Measurements from ENCODE around the gene UBE2D1.

The UBE2D1 gene

DNA sequence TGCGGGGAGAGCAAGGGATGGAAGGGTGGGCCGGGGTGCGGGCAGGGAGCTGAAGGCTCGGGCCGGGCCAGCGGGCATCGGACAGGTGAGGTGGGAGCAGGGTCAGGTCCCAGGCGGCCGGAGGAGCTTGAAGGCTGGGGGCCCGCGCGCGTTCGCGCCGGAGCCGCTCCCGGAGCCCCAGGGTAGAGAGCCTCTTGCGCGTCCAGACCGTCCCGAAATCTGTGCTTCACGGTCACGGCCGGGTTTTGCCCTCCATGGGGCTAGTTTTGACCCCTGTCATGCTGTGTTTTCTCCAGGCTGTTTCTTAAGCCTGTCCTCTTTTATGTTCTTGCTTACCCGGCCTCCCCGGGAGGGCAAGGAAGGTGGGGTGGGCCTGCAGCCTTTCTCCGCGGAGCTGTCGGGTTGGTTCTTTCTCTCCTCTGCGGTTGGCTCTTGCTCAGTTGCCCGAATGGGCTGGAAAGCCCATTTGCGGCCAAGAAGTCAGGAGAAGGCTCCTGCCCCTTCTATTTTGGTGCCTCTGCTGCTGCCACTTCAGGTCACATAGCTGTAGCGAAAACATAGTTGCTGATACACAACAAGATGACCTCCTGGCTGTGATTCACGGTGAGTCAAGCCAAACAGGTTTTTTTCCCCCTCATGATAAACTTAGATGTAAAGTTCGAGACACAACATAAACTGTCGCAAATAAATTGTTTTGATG, 650 bp downstream of the UBE2D1 start:
- DNase-seq, result peak in 9 of 10 donors; percentile 14 to 90 (median 18)
- intact Hi-C loops (cut with DNase I), result loop anchor here (1.0 kb wide), 1 partner anchor 50 kb away; the partner anchor contains the start of gene TFAM

DNA sequence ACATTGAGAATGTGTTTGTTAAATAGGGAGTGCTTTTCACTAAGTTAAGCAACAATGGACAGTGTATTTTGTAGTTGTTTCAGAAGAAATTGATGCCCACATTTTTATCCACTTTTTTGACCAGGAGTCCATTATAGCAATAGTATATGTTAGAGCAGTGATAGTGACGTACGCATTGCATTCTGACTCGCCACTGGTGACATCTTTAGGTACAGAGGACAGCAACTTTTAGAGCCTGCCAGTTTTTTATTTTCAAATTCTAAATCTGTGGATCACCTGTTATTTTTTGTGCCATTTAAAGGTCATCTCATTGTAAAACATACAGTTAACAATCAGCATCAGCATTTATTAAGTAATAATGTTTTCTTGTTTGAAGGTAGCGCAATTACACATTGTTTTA, 1.4 kb downstream of the UBE2D1 start:
- DNase-seq, result no peak
- intact Hi-C loops (cut with DNase I), result no loop called here

DNA sequence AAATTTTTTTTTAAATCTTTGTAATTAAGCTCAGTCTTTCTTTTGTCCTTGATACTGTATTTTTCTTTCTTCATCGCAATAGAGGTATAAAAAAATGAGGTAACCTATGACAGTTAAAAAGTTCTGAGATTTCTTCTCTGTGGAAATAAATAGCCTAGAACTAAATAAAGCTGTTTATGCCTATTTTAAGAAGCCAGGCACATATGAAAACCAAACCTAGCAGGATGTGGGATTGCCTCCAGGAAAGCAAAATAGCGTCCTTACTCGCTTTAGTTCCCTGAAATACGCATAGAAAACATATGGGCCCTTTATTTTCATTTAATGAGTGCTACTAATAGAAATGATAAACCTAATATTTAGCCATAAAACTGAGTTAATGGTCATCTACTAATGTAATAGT, 6.6 kb downstream of the UBE2D1 start:
- intact Hi-C loops (cut with DNase I), result no loop called here
- no peak for DNase-seq

DNA sequence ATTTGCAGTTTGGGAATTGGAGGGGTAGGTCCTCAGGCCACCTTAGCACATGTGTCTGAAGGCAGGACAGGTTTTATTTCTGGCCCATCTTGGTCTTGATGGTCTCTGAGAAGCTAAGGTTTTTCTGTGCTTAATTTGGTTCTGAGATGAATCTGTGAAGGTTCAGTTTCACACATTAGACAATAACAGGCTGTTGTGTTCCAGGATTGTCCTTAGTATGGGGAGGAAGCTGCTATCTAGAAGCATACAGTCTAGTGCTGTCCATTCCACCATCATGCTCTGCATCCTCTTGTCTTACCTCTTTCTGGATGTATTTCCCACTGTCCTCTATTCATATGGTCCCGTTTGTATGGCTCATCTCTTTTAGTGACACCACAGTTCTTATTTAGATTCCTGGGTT, 7.1 kb downstream of the UBE2D1 start:
- DNase-seq, result no peak
- intact Hi-C loops (cut with DNase I), result no loop called here

DNA sequence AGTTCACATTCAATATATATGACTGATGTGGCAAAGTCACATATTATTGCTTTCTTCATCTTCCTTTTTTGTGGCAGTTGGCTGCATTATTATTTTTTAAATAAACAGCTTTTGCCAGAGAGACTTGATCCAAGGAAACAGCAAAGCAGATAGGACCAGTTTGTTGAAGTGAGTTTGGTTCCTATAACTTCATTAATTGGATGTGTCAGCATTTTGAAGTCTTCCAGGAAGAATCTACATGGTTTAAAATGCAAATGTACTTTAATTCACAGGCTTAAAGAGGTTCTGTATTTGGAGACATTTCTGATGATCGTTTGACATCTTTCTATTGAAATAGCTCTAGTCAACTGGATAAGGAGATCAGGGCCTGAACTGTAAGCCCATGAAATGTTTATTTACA, 13.2 kb downstream of the UBE2D1 start:
- no peak for DNase-seq
- intact Hi-C loops (cut with DNase I), result no loop called here

DNA sequence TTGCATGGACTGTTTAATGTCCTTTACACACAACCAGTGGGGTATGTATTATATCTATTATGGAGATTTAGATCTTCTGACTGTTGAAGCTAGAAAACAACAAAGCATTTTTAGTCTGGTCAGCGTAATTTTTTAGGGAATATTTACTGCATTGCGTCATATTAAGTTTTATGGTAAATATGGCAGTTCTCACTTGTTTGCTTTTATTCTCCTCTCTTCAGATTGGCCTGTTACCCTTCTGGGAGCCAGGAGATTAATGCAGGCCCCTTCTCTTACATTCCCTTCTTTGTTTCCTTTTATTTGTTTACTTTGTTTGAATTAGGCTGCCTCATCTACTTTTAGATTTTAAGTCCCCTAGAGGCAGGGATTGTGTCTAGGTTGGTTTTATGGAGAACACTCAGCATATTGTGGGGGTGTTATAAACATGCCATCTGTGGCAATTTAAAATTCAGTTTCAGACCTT, 13.8 kb downstream of the UBE2D1 start:
- DNase-seq, result no peak
- intact Hi-C loops (cut with DNase I), result no loop called here

DNA sequence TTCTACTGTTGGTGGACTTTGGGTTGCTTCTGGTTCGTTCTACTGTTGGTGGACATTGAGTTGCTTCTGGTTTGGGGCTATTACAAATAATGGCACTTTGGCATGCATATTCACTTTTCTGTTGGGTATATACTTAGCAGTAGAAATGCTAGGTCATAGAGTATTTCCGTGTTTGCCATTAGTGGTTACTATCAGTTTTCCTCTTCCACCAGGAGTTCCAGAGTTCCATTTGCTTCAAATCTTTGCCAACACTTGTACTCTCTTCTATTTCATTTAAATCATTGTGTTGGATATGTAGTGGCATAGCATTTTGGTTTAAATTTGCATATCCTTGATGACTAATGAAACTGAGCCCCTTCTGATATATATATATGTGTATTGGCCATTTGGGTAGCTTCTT, 15.2 kb downstream of the UBE2D1 start:
- intact Hi-C loops (cut with DNase I), result no loop called here
- no peak for DNase-seq

DNA sequence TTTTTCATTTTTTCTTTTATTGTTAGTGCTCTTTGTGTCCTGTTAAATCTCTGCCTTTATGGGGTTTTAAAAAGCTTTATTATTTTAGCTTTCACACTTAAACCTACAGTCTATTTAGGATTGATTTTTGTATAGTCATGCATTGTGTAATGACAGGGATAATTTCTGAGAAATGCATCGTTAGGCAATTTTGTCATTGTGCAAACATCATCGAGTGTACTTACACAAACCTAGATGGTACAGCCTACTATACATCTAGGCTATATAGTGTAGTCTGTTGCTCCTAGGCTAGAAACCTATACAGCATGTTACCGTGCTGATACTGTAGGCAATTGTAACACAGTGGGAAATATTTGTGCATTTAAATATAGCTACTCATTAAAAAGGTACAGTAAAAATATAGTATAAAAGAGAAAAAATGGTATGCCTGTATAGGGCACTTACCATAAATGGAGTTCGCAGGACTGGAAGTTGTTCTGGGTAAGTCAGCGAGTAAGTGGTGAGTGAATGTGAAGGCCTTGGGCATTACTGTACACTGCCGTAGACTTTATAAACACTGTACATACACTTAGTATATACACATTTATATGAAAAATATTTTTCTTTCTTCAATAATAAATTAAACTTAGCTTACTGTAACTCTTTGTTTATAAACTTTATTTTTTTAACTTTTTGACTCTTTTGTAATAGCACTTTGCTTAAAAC, 16.0 kb downstream of the UBE2D1 start:
- intact Hi-C loops (cut with DNase I), result no loop called here
- no peak for DNase-seq

DNA sequence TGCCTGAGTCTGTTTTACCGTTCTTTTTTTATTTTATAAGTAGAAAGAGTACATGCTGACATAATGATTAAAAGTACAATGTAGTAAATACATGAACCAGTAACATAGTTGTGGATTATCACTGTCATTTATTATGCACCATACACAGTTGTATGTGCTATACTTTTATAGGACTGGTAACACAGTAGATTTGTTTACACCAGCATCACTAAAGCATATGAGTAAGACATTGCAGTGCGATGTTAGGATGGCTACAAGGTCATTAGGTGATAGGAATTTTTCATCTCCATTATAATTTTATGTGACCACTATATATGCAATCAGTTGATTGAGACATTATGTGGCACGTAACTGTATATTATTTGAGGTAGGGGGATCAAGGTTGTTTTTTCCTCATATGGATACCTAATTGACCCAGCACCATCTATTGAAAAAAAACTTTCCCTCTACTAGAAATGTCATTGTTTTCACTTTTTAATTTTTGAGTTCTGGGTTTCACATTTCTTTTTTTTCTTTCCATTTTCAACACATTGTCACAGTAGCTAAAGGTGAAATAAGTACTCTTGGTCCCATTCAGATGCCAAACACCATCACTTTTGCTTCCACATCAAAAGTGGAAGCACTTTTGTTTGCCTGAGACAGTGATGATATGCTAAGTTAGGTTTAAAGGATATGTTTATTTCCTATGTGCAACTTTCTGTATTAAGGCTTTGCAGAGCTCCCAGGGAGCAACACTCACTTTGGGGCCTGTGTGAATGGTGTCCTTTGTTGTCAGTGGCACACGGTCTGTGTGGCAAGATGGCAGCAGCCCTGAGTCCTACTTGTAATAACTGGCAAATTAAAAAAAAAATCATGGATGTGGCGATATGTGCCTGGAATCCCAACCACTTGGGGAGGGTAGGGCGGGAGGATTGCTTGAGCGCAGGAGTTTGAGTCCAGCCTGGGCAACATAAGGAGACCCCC, 17.1 kb downstream of the UBE2D1 start:
- intact Hi-C loops (cut with DNase I), result no loop called here
- DNase-seq, result peak in 2 of 10 donors; percentile 22 to 34

DNA sequence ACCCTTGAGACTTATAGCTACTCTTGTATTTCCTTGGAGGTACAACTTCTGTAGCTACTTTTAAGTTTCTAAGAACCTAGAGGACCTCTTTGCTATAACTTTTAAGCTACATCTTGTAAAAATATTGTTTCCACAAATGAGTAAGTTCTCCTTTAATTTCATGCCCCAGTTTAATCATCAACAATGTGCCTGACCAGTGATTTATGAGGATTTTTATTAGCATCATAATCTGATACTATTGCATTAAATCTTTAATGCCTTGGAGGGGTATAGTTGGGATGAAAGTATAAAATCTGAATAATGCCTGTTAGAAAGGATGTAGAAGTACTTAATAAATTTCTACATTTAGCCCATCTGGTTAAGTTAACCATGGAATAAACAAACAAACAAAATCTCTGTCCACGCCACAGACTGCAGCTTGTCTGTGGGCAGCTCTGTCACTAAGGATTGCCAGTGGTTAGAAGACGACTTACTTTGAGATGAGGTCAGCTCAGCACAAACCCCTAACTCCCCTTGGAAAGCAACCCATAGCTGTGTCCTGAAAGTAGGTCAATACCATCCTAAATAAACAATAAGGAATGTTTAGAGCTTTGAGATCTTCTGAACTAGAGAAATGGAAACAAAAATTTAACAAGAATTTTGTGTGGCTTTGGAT, 18.3 kb downstream of the UBE2D1 start:
- intact Hi-C loops (cut with DNase I), result no loop called here
- no peak for DNase-seq

DNA sequence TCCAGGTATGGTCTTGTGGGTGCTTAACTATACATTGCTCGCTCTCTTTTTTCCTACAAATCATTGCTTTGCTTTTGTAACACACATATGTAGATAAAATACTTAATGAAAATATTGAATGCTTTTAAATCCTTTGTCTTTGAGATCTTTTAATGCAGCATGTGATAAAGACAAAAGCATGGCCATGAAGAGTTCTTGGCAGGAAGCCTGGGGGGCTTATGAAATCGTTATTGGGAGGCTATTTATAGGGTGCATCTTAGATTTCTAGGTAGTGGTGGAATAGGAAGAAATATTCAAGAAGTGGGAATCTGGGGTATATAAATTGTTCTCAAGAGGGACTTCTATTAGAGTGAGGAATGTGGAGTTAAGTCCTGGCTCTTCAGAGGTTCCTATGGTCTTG, 21.9 kb downstream of the UBE2D1 start:
- intact Hi-C loops (cut with DNase I), result no loop called here
- no peak for DNase-seq

DNA sequence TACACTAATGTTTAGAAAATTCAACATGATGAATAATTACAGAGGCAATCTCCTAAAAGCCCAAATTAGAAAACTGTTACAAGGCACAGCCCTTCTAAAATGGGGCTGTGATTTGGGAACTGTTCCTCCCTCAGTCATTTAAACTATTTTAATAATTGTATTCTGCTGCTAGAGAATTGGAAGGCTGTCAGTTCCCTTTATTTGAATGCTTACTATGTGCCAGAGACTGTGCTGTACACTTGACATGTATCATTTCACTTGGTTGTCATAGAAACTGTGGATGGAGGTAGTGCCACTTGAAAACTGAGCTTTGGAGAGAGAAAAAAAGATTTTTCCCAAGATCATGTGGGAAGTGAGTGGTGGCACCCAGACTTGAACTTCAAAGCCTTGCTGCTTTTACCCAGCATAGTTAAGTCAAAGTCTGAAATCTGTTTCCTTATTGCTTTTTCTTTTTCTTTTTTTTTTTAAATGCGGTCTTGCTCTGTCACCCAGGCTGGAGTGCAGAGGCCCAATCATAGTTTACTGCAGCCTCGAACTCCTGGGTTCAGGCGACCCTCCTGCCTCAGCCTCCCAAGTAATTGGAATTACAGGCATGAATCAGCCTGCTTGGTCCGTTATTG, 23.6 kb downstream of the UBE2D1 start:
- no peak for DNase-seq
- intact Hi-C loops (cut with DNase I), result no loop called here

DNA sequence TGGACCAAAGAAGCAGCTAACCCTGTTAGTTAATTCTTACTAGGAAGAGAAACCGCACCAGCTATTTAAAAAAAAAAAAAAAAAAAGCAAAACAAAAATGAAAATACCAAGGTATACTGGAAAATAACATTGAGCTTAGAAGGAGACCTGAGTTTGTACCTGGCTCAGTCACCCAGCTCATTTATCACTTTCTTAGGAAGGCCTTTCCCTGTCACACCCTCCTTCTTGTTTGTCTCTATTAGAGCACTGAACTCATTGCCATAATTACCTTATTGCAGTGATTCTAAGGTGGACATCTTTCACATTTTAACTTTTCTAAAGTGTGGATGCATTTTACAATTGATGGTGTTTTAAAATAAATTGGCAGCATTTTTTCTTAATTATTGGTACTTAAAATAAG, 24.1 kb downstream of the UBE2D1 start:
- intact Hi-C loops (cut with DNase I), result no loop called here
- no peak for DNase-seq

DNA sequence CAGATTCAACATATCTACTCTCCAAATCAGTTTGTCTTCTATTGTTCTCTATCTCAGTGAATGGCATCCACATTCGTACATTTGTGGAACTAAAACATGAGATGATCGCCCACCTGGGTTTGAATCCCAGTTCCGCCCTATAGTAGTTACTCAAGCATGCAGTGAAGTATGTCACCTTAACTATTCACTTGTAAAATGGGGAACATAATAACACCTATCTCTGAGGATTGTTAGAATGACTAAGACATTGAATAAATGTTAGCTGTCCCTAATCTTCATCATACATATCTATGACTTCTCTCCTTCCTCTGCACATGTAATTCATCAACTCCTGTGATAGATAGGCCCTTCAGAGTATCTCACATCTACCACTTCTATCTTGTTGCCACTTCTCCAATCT, 24.7 kb downstream of the UBE2D1 start:
- no peak for DNase-seq
- intact Hi-C loops (cut with DNase I), result no loop called here

DNA sequence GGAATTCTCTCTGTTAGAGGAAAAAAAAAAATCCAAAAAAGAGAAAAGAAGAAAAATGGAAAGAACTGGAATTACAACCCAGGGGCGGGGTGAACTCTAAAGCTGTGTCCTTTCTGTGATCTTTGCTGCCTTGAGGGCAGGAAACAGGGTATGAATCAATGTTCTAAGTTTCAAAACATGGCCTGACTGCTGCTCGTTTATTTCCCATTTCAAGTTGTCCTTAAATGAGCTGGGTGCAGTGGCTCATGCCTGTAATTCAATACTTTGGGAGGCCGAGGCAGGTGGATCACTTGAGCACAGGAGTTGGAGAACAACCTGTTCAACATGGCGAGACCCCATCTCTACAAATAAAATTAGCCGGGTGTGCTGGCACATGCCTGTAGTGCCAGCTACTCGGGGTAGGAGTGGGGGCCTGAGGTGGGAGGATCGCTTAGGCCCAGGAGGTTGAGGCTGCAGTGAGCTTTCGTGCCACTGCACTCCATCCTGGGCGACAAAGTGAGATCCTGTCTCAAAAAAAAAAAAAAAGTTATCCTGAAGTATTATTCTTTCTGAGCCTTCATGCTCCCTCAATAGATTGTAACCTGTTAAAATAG, 25.7 kb downstream of the UBE2D1 start:
- no peak for DNase-seq

DNA sequence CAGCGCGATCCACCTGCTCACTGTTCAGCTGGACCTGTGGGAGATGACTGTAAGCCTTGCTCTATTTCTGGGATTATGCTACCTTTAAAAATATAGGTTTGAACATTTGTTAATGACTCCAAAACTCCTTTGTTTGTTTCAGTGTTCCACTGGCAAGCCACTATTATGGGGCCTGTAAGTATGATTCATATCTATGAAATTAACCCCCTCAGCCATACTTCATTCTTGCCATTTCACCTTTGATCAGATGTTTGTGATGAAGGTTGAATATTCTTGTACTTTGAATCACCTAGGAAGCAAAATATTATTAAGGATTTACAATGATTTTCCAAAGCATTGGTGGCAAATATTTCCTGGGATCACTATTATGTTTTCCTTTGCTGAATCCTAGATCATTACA, 26.5 kb downstream of the UBE2D1 start:
- intact Hi-C loops (cut with DNase I), result no loop called here
- DNase-seq, result no peak

More for the DNA sequence above, 25.7 kb downstream of the UBE2D1 start:
- intact Hi-C loops (cut with DNase I), result no loop called here

DNA sequence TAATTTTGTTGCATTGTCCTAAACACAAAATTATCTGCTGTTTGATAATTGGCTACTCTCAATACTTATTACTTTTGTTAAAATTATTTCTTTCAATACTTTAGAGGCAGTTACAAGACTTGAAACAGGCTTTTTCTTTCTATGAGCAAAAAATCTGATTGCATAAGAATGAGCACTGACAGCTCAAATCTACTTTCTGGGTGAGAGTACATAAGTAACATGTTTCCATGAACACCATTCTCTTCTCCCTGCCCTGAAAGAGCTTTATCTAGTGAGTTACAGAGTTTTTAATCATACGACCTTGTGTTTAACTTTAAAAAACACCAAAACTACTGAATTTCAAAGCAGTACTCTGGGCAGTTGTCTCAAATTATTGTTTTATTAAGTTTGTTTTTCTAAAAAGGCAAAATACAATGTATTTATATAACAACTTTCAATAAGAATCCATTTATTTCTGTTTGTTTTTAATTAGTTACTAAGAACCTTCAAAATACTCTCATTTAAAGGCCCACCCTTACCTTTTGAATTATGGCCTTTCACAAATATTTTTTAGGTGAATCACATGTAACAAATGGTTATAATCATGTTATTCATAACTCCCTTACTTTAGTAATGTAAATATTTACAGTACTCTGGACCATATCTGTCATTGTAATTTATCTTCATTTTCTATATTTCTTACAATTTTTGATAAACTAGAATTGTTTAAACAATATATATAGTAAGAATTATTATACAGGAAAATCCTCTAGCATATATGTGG, 27.4 kb downstream of the UBE2D1 start:
- no peak for DNase-seq
- intact Hi-C loops (cut with DNase I), result no loop called here

DNA sequence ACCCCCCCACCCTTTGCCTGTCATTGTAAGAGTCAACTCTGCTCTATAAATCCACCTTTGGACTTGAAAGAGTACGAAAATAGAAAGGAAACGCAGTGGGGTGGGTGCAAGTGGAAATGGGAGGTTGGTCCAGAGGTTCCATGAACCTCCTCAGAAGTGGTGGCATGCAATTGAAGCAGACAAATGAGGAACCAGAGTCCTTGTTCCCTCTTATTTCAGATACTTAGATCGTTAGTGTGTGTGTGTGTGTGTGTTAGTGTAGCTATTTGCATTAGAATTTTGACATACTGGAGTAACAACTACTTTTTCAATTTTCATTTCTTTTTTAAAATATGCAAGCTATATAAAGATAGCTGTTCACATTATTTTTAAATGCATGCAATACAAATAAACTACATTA, 32.3 kb downstream of the UBE2D1 start:
- intact Hi-C loops (cut with DNase I), result no loop called here

DNA sequence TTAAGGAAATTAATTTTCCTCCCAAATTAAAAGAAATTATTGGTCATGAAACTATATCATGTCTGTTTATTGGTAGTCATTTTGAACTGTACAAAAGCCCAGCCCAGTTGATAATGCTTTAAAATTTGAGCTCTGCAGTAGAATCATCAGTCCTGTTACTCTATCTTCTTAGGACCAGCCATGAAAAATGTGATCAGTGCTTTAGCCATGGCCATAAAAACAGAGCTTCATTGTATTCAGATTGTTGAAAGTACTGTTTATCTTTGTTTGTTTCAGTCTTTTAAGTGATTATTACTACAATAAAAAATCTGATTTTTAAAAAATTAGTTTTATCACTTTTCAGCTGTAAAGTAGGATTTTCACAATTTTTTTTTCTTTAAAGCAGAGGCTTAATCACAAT, 36.7 kb downstream of the UBE2D1 start:
- DNase-seq, result no peak
- intact Hi-C loops (cut with DNase I), result no loop called here

More for the DNA sequence above, 32.3 kb downstream of the UBE2D1 start:
- no peak for DNase-seq

Measured in posterior cingulate gyrus (tissue), 11 donors.